C4-2B (cell line): ENCODE data around the gene RPAP3.

Experiments used
- ZFX ChIP-seq: fragments of 450-650 bp; IDR thresholded peaks from 2 replicates; pipeline ENCODE4 v1.6.1; 2017
- TF ChIP-seq, protein P1 (sequence below): fragments of 450-650 bp; conservative IDR thresholded peaks from 2 replicates; pipeline ENCODE4 v1.5.1; 2017; ENCODE audit warnings: mild to moderate bottlenecking

DNA sequence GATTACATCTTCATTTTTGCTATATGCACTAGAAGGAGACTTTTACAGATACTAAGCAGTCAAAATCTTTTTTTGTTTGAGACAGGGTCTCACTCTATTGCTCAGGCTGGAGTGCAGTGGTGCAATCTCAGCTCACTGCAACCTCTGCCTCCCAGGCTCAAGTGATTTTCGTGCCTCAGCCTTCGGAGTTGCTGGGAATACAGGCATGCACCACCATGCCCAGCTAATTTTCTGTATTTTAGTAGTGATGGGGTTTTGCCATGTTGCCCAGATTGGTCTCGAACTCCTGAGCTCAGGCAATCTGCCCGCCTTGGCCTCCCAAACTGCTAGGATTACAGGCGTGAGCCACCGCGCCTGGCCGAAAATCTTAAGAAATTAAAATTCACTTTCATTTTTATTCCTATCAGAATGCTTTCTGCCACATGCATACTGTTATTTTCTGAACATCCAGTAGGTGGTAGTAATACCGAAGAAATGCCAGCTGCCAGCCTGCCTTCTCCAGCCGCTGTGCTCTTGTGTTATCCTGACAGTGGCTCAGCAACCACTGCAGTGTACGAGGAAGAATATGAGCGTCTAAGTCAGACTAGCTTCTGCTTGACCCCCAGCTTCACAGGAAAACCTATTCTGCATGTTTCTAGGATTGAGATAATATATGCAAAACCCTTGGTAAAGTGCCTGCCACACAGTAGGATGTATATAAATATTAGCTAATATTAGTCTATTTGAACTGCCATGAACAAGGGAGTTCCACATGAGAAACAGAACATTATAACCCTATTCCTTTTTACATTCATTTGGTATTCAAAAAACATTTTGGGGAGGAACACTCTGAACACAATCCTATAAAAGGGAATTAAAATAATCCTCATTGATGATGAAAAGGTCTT lies 54.2 kb downstream of the RPAP3 start:
- TF ChIP-seq, protein P1, sequence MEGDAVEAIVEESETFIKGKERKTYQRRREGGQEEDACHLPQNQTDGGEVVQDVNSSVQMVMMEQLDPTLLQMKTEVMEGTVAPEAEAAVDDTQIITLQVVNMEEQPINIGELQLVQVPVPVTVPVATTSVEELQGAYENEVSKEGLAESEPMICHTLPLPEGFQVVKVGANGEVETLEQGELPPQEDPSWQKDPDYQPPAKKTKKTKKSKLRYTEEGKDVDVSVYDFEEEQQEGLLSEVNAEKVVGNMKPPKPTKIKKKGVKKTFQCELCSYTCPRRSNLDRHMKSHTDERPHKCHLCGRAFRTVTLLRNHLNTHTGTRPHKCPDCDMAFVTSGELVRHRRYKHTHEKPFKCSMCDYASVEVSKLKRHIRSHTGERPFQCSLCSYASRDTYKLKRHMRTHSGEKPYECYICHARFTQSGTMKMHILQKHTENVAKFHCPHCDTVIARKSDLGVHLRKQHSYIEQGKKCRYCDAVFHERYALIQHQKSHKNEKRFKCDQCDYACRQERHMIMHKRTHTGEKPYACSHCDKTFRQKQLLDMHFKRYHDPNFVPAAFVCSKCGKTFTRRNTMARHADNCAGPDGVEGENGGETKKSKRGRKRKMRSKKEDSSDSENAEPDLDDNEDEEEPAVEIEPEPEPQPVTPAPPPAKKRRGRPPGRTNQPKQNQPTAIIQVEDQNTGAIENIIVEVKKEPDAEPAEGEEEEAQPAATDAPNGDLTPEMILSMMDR = peak; percentile 86
- no peak for TF ChIP-seq ZFX
